Tongue (tissue), 2 donors: ENCODE results near the gene LYSMD1. TPM values are rescaled to one million over a fixed set of nuclear protein-coding genes. Genes with fewer than 3 reads are reported as not detected.

ENCODE experiments used
- DNase-seq: peaks from one replicate; pipeline ENCODE4 v3.0.0-alpha.2; 2015
- total RNA-seq: library from RNA; depleted of rRNA; stranded (reverse); fragments of >200 nt; gene quantifications from one replicate; pipeline ENCODE4 v1.2.3, GENCODE V29; 2014

LYSMD1 gene
- total RNA-seq, 1 donor from 2014 or later = 7.1 TPM

GRCh38 chr1:151175041-151175741 lies 9.5 kb upstream of the LYSMD1 start:
- DNase-seq = peak; percentile 94

- DNase-seq = no peak
Measured at GRCh38 chr1:151171190-151171589, 5.5 kb upstream of the LYSMD1 start.

- no peak for DNase-seq
Measured at GRCh38 chr1:151167116-151167515, 1.4 kb upstream of the LYSMD1 start.

DNA sequence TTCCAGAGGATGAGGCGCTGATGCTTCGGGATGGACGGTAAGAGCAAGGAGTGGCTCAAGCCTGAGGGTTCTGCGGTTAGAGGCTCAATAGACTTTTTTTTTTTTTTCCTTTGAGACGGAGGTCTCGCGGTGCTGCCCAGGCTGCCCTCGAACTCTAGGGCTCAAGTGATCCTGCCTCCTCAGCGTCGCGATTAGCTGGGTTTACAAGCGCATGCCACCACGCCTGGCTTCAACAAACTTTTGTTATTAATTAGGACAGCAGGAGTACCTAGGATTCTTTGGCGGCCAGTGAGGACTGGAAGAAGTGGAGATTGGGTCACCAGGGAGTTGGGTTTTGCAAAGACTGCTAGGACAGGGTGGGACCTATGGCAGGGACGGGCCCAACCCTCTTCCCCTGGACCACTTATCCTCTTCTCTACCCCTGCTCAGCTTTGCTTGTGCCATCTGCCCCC lies 829 bp upstream of the LYSMD1 start:
- DNase-seq = no peak

GRCh38 chr1:151165281-151165737 lies 393 bp downstream of the LYSMD1 start:
- DNase-seq = peak; percentile 76

DNA sequence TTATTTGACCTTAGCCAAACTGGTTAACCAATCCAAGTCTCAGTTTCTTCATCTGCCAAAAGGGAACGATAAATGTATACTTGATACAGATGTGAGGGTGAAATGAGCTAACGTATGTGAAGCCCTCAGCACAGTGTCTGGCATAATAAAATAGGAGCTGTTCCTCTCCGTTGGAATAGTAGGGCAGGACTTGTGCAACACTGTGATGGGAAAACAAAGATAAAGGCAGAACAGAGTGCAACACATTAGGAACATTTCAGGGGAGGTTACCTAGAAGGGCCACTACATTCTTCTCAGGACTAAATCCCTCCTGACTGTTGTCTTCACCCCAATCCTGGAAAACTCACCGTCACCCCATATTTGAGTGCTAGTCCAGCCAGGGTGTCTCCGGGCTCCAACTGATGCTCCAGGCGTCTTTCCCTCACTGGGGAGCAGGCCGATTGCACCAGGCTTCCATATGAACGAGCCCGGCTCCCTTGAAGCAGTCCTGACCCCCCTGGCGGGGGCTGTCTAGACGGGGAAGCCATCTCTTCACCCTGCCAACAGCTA lies 896 bp downstream of the LYSMD1 start:
- DNase-seq = no peak

DNA sequence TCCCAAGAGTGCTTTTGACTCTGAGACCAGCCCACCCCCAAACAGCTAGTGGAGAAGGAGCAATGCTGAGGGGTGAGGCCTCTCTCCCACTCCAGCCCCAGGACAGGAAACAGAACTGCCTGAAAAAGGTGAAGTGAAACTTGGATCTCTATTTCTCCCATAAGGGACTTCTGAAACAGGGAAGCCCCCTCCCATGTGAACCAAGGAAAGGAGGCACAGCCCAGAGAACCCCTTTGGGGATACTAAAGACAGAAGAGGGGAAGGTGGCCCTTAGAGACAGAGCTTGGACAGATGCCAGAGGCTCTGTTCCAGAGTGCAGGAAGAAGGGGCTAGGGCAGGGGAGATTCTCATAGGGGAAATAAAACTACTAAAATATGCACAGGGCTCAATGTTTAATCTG lies 6.3 kb downstream of the LYSMD1 start:
- DNase-seq = no peak

DNA sequence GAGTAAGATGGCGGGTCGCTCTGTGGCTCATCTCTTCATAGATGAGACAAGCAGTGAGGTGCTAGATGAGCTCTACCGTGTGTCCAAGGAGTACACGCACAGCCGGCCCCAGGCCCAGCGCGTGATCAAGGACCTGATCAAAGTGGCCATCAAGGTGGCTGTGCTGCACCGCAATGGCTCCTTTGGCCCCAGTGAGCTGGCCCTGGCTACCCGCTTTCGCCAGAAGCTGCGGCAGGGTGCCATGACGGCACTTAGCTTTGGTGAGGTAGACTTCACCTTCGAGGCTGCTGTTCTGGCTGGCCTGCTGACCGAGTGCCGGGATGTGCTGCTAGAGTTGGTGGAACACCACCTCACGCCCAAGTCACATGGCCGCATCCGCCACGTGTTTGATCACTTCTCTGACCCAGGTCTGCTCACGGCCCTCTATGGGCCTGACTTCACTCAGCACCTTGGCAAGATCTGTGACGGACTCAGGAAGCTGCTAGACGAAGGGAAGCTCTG lies 6.9 kb downstream of the LYSMD1 start:
- DNase-seq = no peak

DNA sequence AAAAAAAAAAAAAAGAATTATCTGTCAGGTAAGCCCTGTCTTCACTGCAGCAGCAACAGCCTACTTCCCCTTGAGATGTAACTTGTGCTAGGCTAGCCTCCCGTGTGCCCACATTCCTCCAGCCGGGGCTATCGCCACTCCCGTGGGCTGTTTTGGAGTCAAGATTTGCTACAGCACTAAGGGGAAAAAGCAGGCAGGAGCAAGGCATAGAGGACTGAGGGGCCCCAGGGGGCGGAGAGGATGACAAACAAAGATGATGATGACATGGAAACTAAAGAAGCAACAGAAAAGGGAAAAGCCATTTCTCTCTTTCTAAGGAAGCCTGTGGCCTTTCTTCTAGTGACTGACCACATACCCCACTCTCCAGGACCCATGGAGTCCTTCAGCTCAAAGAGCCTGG lies 7.4 kb downstream of the LYSMD1 start:
- DNase-seq = no peak

- no peak for DNase-seq
Measured at GRCh38 chr1:151157067-151157531, 8.6 kb downstream of the LYSMD1 start.

DNA sequence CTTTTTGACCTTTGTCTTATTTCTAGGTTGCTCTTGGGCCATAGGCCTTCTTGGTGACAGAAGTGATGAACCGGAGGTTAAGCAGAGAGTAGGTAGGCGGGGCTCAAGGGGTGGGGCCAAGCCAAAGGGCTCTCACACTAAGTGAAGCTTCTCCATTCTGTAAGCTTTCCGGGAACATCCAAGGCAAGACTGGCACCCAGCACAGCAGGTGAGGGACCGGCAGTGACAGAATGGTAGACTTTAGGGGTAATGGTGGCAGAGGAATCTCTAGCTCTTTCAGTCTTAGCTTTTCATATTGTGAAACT lies 9.2 kb downstream of the LYSMD1 start, which contains the start of gene TNFAIP8L2:
Gene TNFAIP8L2 (plus strand): TSS at position 135 of the 305 bp plus-strand sequence. CDS start 2,049 bp downstream, outside the sequence.
- DNase-seq = no peak

DNA sequence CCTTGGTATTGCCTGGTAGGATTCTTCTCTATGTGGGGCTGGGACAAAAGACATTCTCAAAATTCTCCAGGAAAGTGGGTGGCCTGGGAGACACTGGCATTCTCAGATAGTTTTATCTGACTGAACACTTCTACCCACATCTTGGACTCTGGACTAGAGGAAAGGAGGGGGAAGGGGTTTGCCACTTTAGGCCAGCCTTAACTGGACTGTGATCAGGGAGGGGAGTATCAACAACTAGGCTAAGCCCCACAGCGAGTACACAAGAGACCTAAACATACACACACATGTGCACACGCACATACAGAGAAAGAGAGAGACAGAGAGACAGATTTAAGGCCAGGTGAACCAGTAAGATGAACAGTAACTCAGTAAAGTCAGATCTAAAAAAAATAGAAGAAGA lies 18.0 kb downstream of the LYSMD1 start:
- no peak for DNase-seq

DNA sequence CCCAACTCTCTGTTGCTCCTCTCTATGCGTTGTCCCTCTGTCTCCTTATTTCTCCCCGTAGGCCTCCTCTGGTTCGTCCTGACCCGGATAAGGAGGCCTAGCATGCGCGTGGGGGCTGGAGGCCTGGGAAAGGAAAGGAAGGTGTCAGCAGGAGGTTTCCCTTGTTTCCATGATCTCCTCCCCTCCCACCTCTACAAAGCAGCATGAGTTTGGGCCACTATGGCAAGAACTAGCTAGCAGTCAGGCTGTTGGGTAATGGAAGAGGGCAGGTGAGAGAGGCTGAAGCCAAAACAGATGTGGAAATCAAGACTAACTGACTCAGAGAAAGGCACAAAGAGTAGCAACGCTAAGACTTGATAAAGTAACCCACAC lies 18.6 kb downstream of the LYSMD1 start:
- no peak for DNase-seq

DNA sequence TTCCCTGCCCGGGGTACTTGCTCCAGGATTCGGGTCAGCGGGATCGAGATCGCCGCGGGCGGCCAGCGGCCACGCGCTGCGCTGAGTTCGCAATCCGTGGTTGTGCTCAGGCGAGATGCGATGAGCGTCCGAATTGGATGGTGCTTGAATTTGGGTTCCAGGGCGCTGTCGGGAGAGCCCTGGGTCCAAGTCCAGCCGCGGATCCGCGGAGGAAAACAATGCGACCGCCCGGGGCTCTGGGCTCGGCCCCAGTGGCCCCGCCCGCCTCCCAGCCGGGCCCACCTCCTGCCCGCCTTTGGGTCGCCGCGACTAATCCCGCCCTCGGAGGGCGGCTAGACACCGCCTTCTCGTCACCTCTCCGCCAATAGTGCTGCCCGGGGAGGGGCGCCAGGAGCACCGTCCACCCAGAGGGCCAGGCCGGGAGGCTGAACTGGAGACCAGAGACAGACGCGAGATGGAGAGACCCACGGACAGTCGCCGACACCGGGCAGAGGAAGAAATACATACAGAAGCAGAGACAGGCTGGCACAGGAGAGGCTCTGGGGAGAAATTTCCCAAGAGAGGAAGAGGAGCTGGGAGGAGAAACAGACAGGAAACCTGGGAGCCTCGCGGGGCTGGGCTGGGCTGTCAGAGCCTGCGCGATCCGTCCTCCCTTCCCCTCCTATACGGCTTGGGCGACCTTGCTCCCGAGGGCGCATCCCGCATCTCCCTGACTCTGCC lies 19.1 kb downstream of the LYSMD1 start, which contains the start of gene SEMA6C:
Gene SEMA6C (minus strand): TSS at position 220 of the 720 bp plus-strand sequence. CDS start 4,010 bp downstream, outside the sequence.
- DNase-seq = peak; percentile 97

- no peak for DNase-seq
Measured at GRCh38 chr1:151146072-151146411, 19.7 kb downstream of the LYSMD1 start.

DNA sequence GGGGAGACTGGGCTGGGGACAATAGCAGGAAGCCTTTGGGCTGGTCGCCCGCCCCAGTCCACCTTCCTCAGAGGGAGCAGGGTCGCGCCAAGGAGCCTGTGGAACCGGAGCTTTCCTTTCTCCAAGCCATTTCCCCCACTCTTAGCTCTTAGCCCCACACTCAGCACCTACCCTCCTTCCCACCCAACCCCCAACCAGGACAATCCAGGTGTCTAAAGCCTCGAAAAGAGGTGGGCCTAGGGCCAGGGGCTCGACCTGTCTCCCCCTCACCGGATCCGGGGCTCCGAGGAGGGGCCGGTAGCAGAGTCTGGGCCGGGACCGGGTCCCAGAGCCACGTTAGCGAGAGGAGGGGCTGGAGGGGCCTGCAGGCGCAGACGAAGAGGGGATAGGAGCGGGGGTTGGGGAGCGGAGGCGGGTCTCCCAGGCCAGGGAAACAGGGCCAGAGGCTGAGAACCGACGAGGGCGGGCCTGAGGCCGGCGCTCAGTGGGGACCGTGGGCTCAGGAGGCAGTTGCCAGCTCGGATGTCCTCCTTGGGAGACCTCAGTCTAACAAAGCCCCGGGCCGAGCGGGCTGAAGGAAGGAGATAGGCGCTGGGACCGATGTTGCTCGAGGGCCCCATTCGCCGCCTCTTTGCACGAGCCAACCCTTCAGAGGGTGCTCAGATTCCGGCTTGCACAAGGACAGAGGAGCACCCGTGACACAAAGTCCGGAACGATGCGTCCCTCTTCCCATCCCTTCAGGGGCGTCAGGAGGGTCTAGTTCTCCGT lies 20.2 kb downstream of the LYSMD1 start:
- DNase-seq = peak; percentile 61

- peak; percentile 69 for DNase-seq
Measured at GRCh38 chr1:151144474-151145303, 21.0 kb downstream of the LYSMD1 start.

DNA sequence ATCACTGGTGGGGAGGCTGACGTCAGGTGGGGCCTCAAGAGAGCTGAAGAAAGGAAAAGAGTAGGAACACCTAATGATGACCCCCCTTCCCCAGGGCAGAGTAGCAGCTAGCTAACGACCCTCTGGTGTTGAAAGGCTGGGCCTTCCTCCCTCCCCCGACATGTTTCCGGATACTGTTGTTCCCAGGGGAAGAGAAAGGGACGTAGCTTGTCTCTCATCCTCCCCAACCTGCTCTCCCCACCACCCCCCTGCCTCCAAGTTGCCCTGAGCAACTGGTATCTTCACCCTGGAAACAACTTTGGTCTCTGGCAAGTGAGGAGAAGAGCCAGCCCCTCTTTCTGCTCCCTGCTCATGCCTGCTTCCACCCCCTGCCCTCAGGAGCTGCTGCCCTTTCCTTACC lies 21.7 kb downstream of the LYSMD1 start:
- DNase-seq = no peak

GRCh38 chr1:151143057-151143435 lies 22.7 kb downstream of the LYSMD1 start:
- DNase-seq = peak; percentile 87

- DNase-seq = peak; percentile 94
Measured at GRCh38 chr1:151142411-151143056, 23.2 kb downstream of the LYSMD1 start.

GRCh38 chr1:151137789-151138188 lies 27.9 kb downstream of the LYSMD1 start:
- no peak for DNase-seq
